GM12874 (cell line): ENCODE measurements around the gene ACADVL.

ENCODE experiments used
- TF ChIP-seq, protein P1 (sequence below): IDR thresholded peaks from 2 replicates; pipeline ENCODE4 v1.5.1; 2011; ENCODE audit warnings: low read depth, mild to moderate bottlenecking, control low read depth, low read length, moderate library complexity; ENCODE audit not compliant: insufficient read depth

The ACADVL gene

DNA sequence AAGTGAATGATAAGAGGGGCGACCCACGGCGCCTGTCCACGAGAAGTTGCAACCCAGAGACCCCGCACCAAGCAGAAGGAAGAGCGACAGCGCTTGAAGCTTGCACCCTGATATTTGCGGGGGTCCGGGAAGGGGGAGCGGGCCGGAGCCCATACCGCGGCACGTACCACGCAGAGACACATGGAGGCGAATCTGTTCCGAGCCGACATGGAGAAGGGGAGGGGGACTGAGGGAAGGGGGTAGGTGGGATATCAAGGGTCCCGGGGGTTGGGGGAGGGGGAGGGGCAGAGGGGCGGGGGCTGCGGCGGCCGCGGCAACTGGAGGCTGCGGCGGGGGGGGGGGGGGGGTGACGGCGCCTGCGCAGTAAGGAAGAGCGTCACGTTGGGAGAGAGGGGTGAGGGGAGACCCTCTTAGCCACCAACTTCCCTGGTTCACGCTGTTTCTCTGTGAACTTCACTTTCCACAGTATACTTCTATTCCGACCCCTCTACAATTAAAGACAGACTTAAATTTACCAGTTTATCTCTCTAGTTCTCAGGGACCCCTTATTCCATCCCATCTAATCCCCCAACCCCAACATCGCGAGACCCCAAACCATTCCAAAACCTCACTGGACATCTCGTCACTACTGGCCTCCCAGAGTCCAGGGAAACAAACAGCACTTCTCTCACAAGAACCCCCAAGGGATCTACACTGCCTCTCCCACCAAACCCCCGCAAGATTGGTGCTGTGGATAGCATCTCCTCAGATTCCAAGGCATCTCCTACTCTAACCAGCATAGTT lies 8.1 kb upstream of the ACADVL start:
- TF ChIP-seq, protein P1, sequence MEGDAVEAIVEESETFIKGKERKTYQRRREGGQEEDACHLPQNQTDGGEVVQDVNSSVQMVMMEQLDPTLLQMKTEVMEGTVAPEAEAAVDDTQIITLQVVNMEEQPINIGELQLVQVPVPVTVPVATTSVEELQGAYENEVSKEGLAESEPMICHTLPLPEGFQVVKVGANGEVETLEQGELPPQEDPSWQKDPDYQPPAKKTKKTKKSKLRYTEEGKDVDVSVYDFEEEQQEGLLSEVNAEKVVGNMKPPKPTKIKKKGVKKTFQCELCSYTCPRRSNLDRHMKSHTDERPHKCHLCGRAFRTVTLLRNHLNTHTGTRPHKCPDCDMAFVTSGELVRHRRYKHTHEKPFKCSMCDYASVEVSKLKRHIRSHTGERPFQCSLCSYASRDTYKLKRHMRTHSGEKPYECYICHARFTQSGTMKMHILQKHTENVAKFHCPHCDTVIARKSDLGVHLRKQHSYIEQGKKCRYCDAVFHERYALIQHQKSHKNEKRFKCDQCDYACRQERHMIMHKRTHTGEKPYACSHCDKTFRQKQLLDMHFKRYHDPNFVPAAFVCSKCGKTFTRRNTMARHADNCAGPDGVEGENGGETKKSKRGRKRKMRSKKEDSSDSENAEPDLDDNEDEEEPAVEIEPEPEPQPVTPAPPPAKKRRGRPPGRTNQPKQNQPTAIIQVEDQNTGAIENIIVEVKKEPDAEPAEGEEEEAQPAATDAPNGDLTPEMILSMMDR, result no peak

GRCh38 chr17:7213895-7214299 lies 5.8 kb upstream of the ACADVL start:
- TF ChIP-seq, protein P1, result peak; percentile 55

DNA sequence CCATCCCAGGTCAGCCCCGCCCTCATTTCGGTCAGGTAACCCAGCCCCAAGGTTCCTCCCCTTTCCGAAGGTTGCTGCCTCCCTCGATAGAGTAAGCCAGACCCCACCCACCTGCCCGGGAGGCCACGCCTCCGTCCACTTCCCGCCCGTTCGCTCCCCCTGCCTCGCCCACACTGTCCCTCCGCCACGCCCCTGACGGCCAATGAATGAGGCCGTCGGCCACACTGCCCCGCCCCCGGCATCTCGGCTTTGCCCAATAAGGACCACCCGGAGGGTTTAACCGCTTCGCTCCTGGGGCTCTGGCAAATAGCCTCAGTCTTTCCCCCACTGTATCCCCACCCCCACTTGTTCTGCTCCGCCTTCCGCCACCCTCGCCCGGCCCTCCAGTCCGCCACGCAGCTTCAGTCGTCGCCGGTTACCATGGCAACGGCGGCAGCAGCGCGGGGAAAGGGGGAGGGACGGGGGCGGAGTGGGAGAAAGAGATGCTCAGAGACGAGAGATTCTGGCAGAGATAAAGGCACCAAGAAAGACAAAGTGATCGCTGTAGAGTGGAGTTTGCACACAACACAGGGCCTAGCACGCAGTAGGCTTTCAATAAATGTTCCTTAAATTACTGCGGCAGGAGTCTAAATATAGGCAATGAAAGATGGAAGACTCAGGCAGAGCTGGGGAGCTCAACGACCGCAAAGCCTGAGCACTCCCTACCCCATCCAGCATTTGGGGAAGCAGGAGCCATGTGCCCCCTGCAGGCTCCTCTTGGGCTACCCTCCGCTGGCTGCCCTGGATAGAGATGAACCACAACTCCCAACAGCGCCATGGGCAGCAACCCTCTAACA lies 5.2 kb upstream of the ACADVL start:
- TF ChIP-seq, protein P1, result peak; percentile 56

DNA sequence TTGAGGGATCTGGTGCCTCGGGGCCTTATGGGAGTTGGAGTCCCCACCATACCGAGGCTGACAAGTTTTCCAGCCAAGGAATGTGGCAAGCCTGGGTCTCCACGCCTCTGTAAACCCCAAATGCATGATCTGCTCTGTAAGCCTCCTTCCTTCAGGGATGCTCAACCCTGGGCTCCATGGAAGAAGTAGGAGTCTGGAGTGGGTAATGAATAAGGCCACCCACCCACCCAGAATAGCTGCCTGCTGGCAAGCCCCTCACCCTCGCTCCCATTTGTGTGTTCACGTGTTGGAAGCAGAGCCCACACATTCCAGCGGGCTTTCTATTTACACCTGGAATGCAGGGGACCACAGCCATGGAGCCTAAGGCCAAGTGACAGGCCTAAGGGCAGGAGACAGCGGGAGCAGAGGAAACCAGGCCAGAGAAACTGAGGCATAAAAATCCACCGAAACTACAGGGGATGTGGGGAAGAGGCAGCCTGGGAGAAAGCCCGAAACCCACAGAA lies 4.6 kb upstream of the ACADVL start:
- TF ChIP-seq, protein P1, result no peak

DNA sequence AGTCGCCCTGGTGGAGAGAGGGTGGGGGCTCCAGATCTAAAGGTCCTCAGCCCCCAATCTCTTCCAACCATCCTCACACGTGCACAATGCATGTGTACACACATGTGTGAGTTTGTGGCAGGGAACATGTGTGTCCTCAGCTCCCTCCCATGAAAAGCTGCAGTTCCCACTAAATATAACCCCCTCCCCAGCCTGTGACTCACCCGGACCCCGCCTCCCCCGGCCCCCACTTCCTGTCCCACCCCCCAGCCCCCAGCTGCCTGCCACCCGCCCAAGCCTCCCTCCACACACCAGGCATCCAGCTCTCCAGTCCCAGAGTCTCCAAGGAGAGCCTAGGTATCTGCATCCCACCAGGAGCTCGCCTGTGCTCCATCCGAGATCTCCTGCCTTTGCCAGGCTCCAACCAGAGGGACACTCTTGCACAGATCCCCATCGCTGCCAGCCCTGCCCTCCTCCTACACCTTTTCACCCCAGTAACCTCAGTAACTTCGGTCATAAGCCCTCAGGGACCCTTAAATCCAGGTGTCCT lies 4.0 kb upstream of the ACADVL start:
- TF ChIP-seq, protein P1, result no peak

GRCh38 chr17:7216242-7217112 lies 3.3 kb upstream of the ACADVL start:
- TF ChIP-seq, protein P1, result no peak
